Bronchial epithelial cell (primary cell): ENCODE data around the gene RASSF3. TPM values are rescaled to one million over a fixed set of nuclear protein-coding genes. Genes with fewer than 3 reads are reported as not detected.
"Not testable (repeated sequence)": the region's sequence is repeated elsewhere in the genome, so short reads cannot be mapped to it uniquely, and the experiment has no call there.

Experiments used
- DNase-seq: peaks from one replicate; pipeline ENCODE4 v3.0.0-alpha.2; 2010; ENCODE audit warnings: low read depth
- FAIRE-seq: peaks from 2 replicates; lab custom pipeline; 2011; peaks lifted over from hg19 to GRCh38; lab: Jason Lieb, UNC
- H3K27me3 ChIP-seq: 2 replicates; pipeline ENCODE4 v1.5.1; 2011; ENCODE audit warnings: low read length; ENCODE audit not compliant: control insufficient read depth, insufficient read depth
- H3K36me3 ChIP-seq: 2 replicates; pipeline ENCODE4 v1.5.1; 2011; ENCODE audit warnings: low read length; ENCODE audit not compliant: control insufficient read depth, insufficient read depth
- H3K4me3 ChIP-seq: 2 replicates; pipeline ENCODE4 v1.5.1; 2011; ENCODE audit warnings: mild to moderate bottlenecking, low read depth, low read length, control low read depth
- total RNA-seq: library from RNA; depleted of rRNA; stranded (reverse); fragments of >200 nt; gene quantifications from 2 replicates; pipeline ENCODE4 v1.2.1, GENCODE V29; 2014
- TF ChIP-seq, protein P1 (sequence below): IDR thresholded peaks from 2 replicates; pipeline ENCODE4 v1.5.1; 2011; ENCODE audit warnings: mild to moderate bottlenecking, moderate library complexity, low read length, control low read depth, inconsistent platforms; ENCODE audit not compliant: insufficient read depth, severe bottlenecking

Gene RASSF3
- total RNA-seq, 1 donor from 2014 or later: 9.7 TPM

DNA sequence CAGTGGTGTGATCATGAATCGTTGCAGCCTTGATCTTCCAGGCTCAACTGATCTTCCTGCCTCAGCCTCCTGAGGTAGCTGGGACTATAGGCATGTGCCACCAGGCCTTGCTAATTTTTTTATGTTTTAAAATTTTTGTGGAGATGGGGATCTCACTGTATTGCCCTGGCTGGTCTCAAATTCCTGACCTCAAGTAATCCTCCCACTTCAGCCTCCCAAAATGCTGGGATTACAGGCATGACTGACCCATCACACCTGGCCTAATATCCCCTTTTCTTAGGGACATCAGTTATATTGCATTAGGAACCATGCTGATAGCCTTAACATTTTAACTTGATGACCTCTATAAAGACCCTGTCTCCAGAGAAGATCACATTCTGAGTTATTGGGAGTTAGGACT, 42.8 kb downstream of the RASSF3 start:
- no peaks in the 10 kb centered on the region for H3K36me3 ChIP-seq
- no peak overlapping the region for H3K4me3 ChIP-seq
- DNase-seq (no peak), FAIRE-seq (no peak)
- TF ChIP-seq, protein P1, sequence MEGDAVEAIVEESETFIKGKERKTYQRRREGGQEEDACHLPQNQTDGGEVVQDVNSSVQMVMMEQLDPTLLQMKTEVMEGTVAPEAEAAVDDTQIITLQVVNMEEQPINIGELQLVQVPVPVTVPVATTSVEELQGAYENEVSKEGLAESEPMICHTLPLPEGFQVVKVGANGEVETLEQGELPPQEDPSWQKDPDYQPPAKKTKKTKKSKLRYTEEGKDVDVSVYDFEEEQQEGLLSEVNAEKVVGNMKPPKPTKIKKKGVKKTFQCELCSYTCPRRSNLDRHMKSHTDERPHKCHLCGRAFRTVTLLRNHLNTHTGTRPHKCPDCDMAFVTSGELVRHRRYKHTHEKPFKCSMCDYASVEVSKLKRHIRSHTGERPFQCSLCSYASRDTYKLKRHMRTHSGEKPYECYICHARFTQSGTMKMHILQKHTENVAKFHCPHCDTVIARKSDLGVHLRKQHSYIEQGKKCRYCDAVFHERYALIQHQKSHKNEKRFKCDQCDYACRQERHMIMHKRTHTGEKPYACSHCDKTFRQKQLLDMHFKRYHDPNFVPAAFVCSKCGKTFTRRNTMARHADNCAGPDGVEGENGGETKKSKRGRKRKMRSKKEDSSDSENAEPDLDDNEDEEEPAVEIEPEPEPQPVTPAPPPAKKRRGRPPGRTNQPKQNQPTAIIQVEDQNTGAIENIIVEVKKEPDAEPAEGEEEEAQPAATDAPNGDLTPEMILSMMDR: no peak
- H3K27me3 ChIP-seq: no peaks in the 10 kb centered on the region

DNA sequence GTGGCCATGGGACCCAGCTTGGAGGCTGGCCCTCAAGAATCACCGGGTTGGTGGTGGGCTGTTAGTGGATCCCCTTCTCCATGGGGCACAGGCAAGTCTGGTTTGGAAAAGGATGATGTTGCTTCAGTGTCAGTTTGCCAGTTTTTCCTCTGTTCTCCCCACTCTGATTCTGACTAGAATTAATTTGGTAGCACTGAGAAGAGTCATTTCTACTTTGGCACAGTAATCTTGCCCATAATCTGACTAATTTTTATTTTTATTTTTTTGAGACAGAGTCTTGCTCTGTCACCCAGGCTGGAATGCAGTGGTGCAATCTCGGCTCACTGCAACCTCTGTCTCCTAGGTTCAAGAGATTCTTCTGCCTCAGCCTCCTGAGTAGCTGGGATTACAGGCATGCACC, 43.6 kb downstream of the RASSF3 start:
- not testable (repeated sequence) for H3K27me3 ChIP-seq, FAIRE-seq, H3K4me3 ChIP-seq, DNase-seq, H3K36me3 ChIP-seq

DNA sequence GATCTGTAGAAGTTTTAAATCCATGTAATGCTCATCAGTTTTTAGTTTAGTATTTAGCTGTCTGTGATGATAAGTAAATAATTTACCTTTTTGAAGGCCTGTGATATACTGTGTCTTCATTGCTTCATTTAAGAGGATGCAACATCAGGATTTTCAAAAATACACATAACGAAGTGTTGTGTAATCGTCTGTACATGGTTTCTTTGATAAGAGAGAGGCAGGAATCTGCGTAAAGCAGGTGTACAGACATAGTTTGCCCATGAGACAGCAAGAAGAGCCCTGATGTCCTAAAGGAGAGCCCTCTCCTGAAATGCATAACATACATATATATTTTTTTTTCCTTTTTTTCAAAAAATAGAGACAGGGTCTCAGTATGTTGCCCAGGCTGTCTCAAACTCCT, 44.8 kb downstream of the RASSF3 start:
- Histone ChIP-seq H3K36me3 (no peaks in the 10 kb centered on the region), H3K4me3 (no peak overlapping the region), H3K27me3 (no peaks in the 10 kb centered on the region)
- TF ChIP-seq, protein P1: no peak
- FAIRE-seq (no peak), DNase-seq (peak; percentile 33)

DNA sequence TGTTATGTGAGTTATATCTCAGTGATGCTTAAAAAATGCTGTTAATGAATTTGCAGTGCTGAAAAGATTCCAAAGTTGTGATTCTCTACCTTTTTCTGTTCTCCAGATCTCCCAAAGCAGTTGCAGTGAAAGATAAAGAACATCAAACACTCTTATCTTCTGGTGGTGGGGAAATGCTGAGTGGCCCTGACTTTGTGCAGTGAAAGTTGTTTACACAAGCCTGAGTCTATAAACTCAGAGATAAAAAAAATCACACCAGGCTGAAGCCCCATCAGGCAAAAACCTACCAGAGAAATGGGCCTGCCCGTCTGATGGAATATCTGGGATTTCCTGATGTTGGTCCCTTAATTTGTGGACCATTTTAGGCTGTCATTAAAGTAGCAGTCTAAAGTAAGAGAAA, 46.1 kb downstream of the RASSF3 start:
- no peaks in the 10 kb centered on the region for H3K36me3 ChIP-seq
- no peak for DNase-seq
- no peak overlapping the region for H3K4me3 ChIP-seq
- no peaks in the 10 kb centered on the region for H3K27me3 ChIP-seq
- TF ChIP-seq, protein P1: no peak
- FAIRE-seq: no peak

DNA sequence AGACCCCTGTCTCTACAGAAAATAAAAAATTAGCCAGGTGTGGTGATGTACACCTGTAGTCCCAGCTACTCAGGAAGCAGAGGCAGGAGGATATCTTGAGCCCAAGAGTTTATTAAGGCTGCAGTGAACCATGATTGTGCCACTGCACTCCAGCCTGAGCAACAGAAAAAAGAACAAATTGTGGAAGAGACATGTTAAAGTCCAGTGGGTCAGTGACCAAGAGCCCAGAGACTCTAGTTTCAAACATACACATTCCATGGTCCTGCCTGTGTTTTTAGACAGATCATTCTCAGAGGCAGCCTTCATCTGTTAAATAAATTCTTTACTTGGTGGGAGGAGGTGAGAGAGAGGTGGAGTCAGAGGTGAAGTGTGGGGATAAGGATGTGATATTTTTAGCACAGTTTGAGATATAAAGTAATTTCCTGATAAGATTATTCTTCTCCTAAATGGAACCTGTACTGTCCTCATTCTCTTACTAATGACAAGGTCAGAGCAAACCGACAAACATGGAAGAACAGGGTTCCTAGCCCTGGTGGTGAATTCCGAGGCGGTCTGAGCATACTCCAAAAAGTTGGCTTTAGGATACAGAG, 48.7 kb downstream of the RASSF3 start:
- Histone ChIP-seq H3K27me3 (no peaks in the 10 kb centered on the region), H3K4me3 (no peak overlapping the region), H3K36me3 (no peaks in the 10 kb centered on the region)
- TF ChIP-seq, protein P1: no peak
- DNase-seq: no peak
- FAIRE-seq: no peak

DNA sequence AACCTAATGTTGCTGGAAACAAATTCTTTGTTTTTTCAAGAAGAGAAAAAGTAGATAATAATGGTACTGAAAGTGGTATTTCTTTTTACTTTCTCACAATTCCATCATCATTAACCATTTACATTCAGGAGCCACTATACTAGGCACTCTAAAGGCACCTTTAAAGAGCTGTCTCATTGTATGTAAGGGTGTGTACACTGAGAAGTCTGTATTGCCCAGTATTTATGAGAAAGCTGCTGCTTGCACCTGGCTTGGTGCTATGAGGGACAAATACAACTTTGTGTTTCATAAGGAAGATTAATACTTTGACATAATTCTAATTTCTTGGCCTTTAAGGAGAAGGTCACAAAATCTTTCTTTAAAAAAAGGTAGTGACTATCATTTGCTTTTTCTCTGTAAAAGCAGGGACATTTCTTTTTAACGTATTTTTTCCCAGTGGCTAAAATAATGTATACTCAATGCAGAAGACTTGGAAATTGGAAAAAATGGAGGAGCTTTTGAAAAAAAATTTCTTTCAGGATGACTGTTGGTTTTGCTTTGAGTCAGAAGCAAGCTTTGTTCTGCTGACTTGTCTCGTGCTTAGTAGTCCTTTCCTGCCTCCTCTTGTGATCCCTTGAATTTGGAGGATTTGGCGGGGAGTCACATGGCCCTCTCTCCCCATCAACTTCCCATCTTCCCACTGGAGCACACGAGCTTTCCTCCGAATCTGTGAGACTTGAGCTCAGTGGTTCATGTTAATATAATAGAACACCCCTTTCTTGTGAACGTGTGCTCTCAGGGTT, 50.1 kb downstream of the RASSF3 start:
- H3K27me3 ChIP-seq: no peaks in the 10 kb centered on the region
- DNase-seq: no peak
- FAIRE-seq: no peak

More for the DNA sequence above, 50.1 kb downstream of the RASSF3 start:
- no peaks in the 10 kb centered on the region for H3K36me3 ChIP-seq
- H3K4me3 ChIP-seq: no peak overlapping the region
- TF ChIP-seq, protein P1: no peak
